Esophagus squamous epithelium (tissue), 4 donors: Measurements from ENCODE around the gene RPS6KC1.

ENCODE experiments used
- CTCF ChIP-seq, 6 experiments: fragments of 450-650 bp in 4 of 6; fragments of 200-600 bp in 2 of 6; sonication (generic) in 2 of 6; IDR thresholded peaks; one replicate each; pipeline ENCODE4 v1.5.1; 2016 to 2019; ENCODE audit warnings: antibody characterized with exemption in 6 of 6, mild to moderate bottlenecking in 4 of 6, moderate library complexity in 4 of 6
- POLR2A ChIP-seq, 4 donors: fragments of 450-650 bp; IDR thresholded peaks; one replicate each; pipeline ENCODE4 v1.6.1; 2017; ENCODE audit warnings: antibody characterized with exemption in 4 of 4, mild to moderate bottlenecking in 4 of 4, moderate library complexity in 3 of 4

DNA sequence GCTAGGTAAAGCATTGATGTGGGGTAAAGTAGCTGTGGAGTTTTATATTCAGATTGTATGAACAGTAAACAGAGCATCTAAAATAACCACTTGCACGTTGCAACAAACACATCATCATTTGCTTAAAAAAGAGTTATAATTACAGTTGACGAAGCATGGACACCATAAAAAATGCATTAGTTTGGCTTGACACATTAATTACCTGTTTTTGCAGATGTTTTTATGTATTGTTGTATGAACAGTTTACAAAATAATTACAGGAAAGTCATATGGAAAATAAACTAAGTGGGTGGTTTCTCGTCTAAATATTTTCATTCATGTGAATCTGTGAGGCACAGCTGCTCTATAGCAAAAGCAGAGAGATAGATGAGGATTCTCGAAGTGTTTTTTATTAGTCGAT is 108.3 kb downstream of the RPS6KC1 start:
- TF ChIP-seq CTCF (IDR thresholded peaks at IDR 0.05) (no peak), POLR2A (IDR thresholded peaks at IDR 0.05) (no peak)
